H9 (cell line): ENCODE results near the gene LILRB3. TPM values are rescaled to one million over a fixed set of nuclear protein-coding genes. Genes with fewer than 3 reads are reported as not detected.

ENCODE experiments used
- DNase-seq: peaks from one replicate; pipeline ENCODE4 v3.0.0-alpha.2; 2017
- H2AFZ ChIP-seq: one replicate; pipeline ENCODE4 v1.6.1; 2013; ENCODE audit warnings: mild to moderate bottlenecking, low read length, control low read depth, moderate library complexity
- H2AK5ac ChIP-seq: 2 replicates; pipeline ENCODE4 v1.6.1; 2013; ENCODE audit warnings: low read length, control low read depth, mixed read lengths; ENCODE audit not compliant: insufficient read length
- H2BK120ac ChIP-seq: one replicate; pipeline ENCODE4 v1.6.1; 2013; ENCODE audit warnings: low read depth, mild to moderate bottlenecking, low read length, control low read depth, inconsistent platforms; ENCODE audit not compliant: poor library complexity, severe bottlenecking
- H2BK12ac ChIP-seq: 2 replicates; pipeline ENCODE4 v1.6.1; 2013; ENCODE audit warnings: low read length, control low read depth, mixed read lengths, low read depth; ENCODE audit not compliant: insufficient read length
- H2BK15ac ChIP-seq: 2 replicates; pipeline ENCODE4 v1.6.1; 2013; ENCODE audit warnings: low read depth, low read length, control low read depth
- H2BK20ac ChIP-seq: one replicate; pipeline ENCODE4 v1.6.1; 2013; ENCODE audit warnings: low read depth, mild to moderate bottlenecking, low read length, control low read depth, inconsistent platforms; ENCODE audit not compliant: poor library complexity, severe bottlenecking
- H2BK5ac ChIP-seq: 2 replicates; pipeline ENCODE4 v1.6.1; 2013; ENCODE audit warnings: low read length, control low read depth, mixed read lengths; ENCODE audit not compliant: insufficient read length
- H3K14ac ChIP-seq: 2 replicates; pipeline ENCODE4 v1.6.1; 2013; ENCODE audit warnings: low read length, control low read depth; ENCODE audit not compliant: insufficient read depth
- H3K18ac ChIP-seq: 2 replicates; pipeline ENCODE4 v1.6.1; 2013; ENCODE audit warnings: low read depth, mild to moderate bottlenecking, mixed read lengths, low read length, control low read depth; ENCODE audit not compliant: insufficient read length
- H3K23ac ChIP-seq: 2 replicates; pipeline ENCODE4 v1.6.1; 2013; ENCODE audit warnings: low read length, control low read depth, mixed read lengths, low read depth; ENCODE audit not compliant: insufficient read length
- H3K23me2 ChIP-seq: 2 replicates; pipeline ENCODE4 v1.6.1; 2013; ENCODE audit warnings: low read depth, mild to moderate bottlenecking, mixed read lengths, low read length, control low read depth; ENCODE audit not compliant: insufficient read length, poor library complexity, severe bottlenecking
- H3K27ac ChIP-seq: 2 replicates; pipeline ENCODE4 v1.5.1; 2013; ENCODE audit warnings: low read length, control low read depth, mixed read lengths, low read depth; ENCODE audit not compliant: insufficient read length
- H3K27me3 ChIP-seq: 2 replicates; pipeline ENCODE4 v1.6.1; 2013; ENCODE audit warnings: low read length, control low read depth, inconsistent platforms; ENCODE audit not compliant: insufficient read depth
- H3K4ac ChIP-seq: 2 replicates; pipeline ENCODE4 v1.6.1; 2013; ENCODE audit warnings: low read depth, mild to moderate bottlenecking, control low read depth, inconsistent platforms, low read length, moderate library complexity
- H3K4me1 ChIP-seq: 2 replicates; pipeline ENCODE4 v1.6.1; 2013; ENCODE audit warnings: low read length, control low read depth, inconsistent platforms; ENCODE audit not compliant: insufficient read depth
- H3K4me2 ChIP-seq: 2 replicates; pipeline ENCODE4 v1.6.1; 2013; ENCODE audit warnings: low read length, control low read depth, mixed read lengths; ENCODE audit not compliant: insufficient read length, insufficient read depth
- H3K56ac ChIP-seq: 2 replicates; pipeline ENCODE4 v1.6.1; 2013; ENCODE audit warnings: low read depth, mild to moderate bottlenecking, mixed read lengths, low read length, control low read depth; ENCODE audit not compliant: insufficient read length
- H3K79me1 ChIP-seq: 2 replicates; pipeline ENCODE4 v1.6.1; 2013; ENCODE audit warnings: low read depth, mild to moderate bottlenecking, moderate library complexity, low read length, control low read depth, inconsistent platforms; ENCODE audit not compliant: insufficient read depth, poor library complexity, severe bottlenecking
- H3K79me2 ChIP-seq: 2 replicates; pipeline ENCODE4 v1.6.1; 2013; ENCODE audit warnings: low read length, control low read depth, inconsistent platforms; ENCODE audit not compliant: insufficient read depth
- H3K9ac ChIP-seq: 2 replicates; pipeline ENCODE4 v1.6.1; 2013; ENCODE audit warnings: low read length, control low read depth, mixed read lengths; ENCODE audit not compliant: insufficient read length; ENCODE audit errors: extremely low read depth
- H3K9me3 ChIP-seq: one replicate; pipeline ENCODE4 v1.6.1; 2013; ENCODE audit warnings: low read depth, low read length, inconsistent platforms; ENCODE audit not compliant: control insufficient read depth
- H3T11ph ChIP-seq: one replicate; pipeline ENCODE4 v1.6.1; 2013; ENCODE audit warnings: mild to moderate bottlenecking, low read length, control low read depth, inconsistent platforms
- H4K20me1 ChIP-seq: one replicate; pipeline ENCODE4 v1.6.1; 2013; ENCODE audit not compliant: control insufficient read depth, insufficient read length, insufficient read depth
- H4K5ac ChIP-seq: 2 replicates; pipeline ENCODE4 v1.6.1; 2013; ENCODE audit warnings: low read depth, mild to moderate bottlenecking, mixed read lengths, low read length, control low read depth; ENCODE audit not compliant: insufficient read length
- H4K8ac ChIP-seq: replicated peaks from 2 replicates; pipeline ENCODE4 v1.6.1; 2013; ENCODE audit warnings: low read length, control low read depth, mixed read lengths, low read depth; ENCODE audit not compliant: insufficient read length
- H4K91ac ChIP-seq: 2 replicates; pipeline ENCODE4 v1.6.1; 2013; ENCODE audit warnings: low read depth, mild to moderate bottlenecking, moderate library complexity, mixed read lengths, low read length, control low read depth; ENCODE audit not compliant: insufficient read length
- H3K27ac Mint-ChIP-seq, 3 experiments: 2 replicates in 2 of 3; 3 replicates in 1 of 3; pipeline ENCODE4 v1.8.0; 2020 to 2021; ENCODE audit warnings: mixed read lengths in 3 of 3, mild to moderate bottlenecking in 1 of 3, moderate library complexity in 1 of 3
- H3K27me3 Mint-ChIP-seq: 2 replicates; pipeline ENCODE4 v1.8.0; 2021; ENCODE audit warnings: low read depth, mild to moderate bottlenecking, moderate library complexity, mixed read lengths
- H3K36me3 Mint-ChIP-seq, 3 experiments: 2 replicates in 2 of 3; 3 replicates in 1 of 3; pipeline ENCODE4 v1.8.0; 2020 to 2021; ENCODE audit warnings: low read depth in 3 of 3, mixed read lengths in 3 of 3; ENCODE audit not compliant: insufficient read depth in 1 of 3
- H3K4me1 Mint-ChIP-seq, 2 experiments: 2 replicates each; pipeline ENCODE4 v1.8.0; 2020; ENCODE audit warnings: mixed read lengths in 2 of 2
- H3K4me3 Mint-ChIP-seq, 2 experiments: 2 replicates in 1 of 2; 3 replicates in 1 of 2; pipeline ENCODE4 v1.8.0; 2020 to 2021; ENCODE audit warnings: mild to moderate bottlenecking in 2 of 2, mixed read lengths in 2 of 2, moderate library complexity in 1 of 2
- H3K9me3 Mint-ChIP-seq, 2 experiments: 2 replicates in 1 of 2; 3 replicates in 1 of 2; pipeline ENCODE4 v1.8.0; 2020; ENCODE audit warnings: mild to moderate bottlenecking in 2 of 2, mixed read lengths in 2 of 2, moderate library complexity in 1 of 2
- CTCF ChIP-seq: fragments of 200-600 bp; sonication (generic); conservative IDR thresholded peaks from 3 replicates; pipeline ENCODE4 v1.8.0; 2021; ENCODE audit warnings: antibody characterized with exemption, mild to moderate bottlenecking
- WGBS: extraction: QIAGEN DNeasy Blood & Tissue Kit; methylation state at CpG from one replicate; pipeline ENCODE4 v1.1.7; 2013; ENCODE audit warnings: missing lambda C conversion rate, low lambda C conversion rate, mixed read lengths; ENCODE audit not compliant: insufficient read length; ENCODE audit errors: extremely low coverage; 5-methylcytosine and 5-hydroxymethylcytosine counted together
- total RNA-seq: library from RNA; stranded (reverse); gene quantifications from 2 replicates; pipeline ENCODE4 v1.2.1, GENCODE V29; 2021

Gene LILRB3
- total RNA-seq, 1 experiment from 2014 or later: not detected

- TF ChIP-seq CTCF: no peak
- Histone ChIP-seq H3K79me2 (no peaks in the 10 kb centered on the region), H3T11ph (no peak overlapping the region), H3K14ac (peak overlapping the region; percentile 38; the same call in 1 of the 2 replicates), H3K27ac (no peak overlapping the region), H3K4ac (no peak overlapping the region), H3K56ac (no peak overlapping the region), H3K9me3 (no peaks in the 10 kb centered on the region), H2BK120ac (no peak overlapping the region), H3K23ac (no peak overlapping the region), H3K79me1 (no peaks in the 10 kb centered on the region), H2BK20ac (no peak overlapping the region), H2BK12ac (no peak overlapping the region), H2AFZ (no peak overlapping the region), H4K5ac (no peak overlapping the region), H3K9ac (no peak overlapping the region), H3K18ac (peak overlapping the region; percentile 22), H3K27me3 (no peaks in the 10 kb centered on the region), H3K4me1 (no peaks in the 10 kb centered on the region), H2BK5ac (no peak overlapping the region), H3K4me2 (no peak overlapping the region), H2AK5ac (no peak overlapping the region), H3K23me2 (no peaks in the 10 kb centered on the region), H2BK15ac (no peak overlapping the region), H4K20me1 (no peaks in the 10 kb centered on the region), H4K91ac (no peak overlapping the region), H4K8ac (no peak overlapping the region)
- no CpG with 5 or more reads among the region's 37 CpGs for WGBS
- Mint-ChIP-seq H3K27ac (no peak overlapping the region), H3K4me3 (no peak overlapping the region), H3K4me1 (peaks cover 0 to 11% of the 10 kb centered on the region in 2 experiments; a peak in 2 of 4 replicates), H3K9me3 (no peaks in the 10 kb centered on the region; a peak in 1 of 5 replicates), H3K27me3 (no peaks in the 10 kb centered on the region), H3K36me3 (peaks cover 21 to 47% (median 40%) of the 10 kb centered on the region in 3 experiments; a peak in 6 of 7 replicates)
- DNase-seq: no peak
Measured at GRCh38 chr19:54180691-54181091, 42.1 kb downstream of the LILRB3 start.
